GM18868 (cell line): ENCODE measurements around the gene COX6A2.
A peak's percentile ranks its signal among the peaks of the same experiment; 100 is the strongest.

ENCODE experiments used
- ATAC-seq: cut with Tn5 transposase; IDR thresholded peaks from one replicate; pipeline ENCODE4 v1.9.1; 2021; ENCODE audit warnings: mild to moderate bottlenecking, moderate library complexity; ENCODE audit not compliant: unreplicated experiment

COX6A2 gene

DNA sequence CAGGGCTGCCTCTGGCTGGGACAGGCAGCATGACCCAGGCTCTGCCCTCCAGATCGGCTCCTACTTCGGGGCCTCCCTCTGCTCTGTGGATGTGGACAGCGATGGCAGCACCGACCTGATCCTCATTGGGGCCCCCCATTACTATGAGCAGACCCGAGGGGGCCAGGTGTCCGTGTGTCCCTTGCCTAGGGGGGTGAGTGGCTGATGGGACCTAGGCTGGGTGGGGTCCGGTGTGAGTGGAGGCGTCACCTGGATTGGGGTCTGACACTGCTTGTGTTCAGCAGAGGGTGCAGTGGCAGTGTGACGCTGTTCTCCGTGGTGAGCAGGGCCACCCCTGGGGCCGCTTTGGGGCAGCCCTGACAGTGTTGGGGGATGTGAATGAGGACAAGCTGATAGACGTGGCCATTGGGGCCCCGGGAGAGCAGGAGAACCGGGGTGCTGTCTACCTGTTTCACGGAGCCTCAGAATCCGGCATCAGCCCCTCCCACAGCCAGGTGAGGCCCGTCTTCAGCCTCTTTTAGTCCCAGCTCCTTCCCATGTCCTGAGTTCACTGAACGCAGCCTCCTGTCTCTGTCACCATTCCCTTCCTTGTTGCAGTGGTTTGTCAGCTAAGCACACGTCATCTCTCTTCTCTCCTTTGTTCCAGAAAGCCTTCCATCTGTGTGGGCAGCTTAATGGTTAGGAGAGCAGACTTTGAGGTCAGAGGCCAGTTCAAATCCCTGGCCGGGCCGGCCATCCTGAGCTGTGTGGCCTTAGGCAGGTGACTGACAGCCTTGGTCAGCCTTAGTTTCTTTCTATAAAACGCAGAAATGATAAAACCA is 16.9 kb downstream of the COX6A2 start:
- no peak for ATAC-seq

DNA sequence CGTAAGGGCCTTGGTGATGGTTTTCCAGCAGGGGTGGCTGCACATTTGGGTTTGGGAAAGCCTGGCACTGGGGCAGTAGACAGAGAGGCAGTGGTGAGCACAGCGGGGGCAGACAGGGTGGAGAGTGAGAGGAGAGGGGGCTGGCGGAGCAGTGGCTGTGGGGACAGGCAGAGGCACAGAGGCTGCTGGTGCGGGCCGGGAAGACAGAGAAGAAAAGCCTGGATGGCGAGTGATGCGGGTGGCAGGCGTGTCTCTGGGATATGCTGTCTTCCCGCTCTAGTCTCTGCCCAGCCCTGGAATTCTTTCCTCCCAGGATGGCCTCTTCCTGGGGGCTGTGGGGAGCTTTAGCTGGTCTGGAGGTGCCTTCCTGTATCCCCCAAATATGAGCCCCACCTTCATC is 18.1 kb downstream of the COX6A2 start:
- ATAC-seq: no peak

DNA sequence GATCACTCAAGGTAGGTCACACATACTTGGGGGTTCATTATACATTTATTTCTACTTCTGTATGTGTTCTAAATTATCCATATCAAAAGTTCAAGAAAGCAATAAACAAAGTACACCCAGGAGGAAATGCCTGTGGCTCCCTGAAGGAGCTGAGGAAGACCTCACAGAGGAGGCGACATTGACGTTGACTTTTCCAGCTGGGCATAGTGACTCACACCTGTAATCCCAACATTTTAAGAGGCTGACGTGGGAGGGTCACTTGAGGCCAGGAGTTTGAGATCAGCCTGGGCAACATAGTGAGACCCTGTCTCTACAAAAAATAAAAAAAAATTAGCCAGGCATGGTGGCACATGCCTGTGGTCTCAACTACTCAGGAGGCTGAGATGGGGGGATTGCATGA is 18.7 kb downstream of the COX6A2 start:
- ATAC-seq: no peak

DNA sequence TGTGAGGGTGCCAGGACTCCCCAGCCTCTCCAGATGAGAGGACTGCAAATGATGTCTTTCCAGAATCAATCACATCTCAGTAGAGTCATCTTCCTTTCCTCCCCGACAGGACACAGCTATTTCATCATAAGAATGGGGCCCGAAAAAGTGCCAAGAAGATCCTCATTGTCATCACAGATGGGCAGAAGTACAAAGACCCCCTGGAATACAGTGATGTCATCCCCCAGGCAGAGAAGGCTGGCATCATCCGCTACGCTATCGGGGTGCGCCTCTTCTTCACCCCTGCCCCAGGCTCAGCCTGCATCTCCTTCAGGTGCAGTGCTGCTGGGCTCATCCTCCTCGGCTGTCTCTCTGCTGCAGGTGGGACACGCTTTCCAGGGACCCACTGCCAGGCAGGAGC is 20.8 kb downstream of the COX6A2 start:
- ATAC-seq: no peak

DNA sequence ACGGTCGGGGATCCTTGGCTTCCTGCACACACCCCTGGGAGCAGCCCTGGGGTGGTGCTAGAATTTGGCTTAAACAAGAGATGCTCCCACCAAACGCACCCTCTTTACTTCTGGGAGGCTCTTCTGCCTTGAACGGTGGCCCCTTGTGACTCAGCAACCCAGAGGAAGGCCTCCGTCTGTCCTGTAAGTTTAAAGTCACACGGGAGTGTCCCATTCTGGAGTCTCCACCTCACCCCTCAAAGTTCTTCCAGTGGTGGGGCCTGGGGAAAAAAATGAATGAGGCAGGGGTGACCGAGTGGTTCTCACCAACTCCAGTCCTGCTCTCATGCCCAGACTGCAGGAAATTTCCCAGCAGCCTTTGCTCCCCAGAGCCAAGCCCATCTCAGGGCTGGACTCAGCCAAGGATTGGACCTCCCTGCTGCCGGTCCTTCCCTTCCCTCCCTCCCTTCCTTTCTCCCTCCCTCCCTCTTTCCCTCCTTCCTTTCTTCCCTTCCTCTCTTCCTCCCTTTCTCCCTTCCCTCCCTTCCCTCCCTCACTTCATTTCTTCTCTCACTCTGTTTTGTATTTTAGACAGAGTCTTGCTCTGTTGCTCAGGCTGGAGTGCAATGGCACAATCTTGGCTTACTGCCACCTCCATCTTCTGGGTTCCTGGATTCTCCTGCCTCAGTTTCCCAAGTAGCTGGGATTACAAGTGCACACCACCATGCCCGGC is 23.7 kb downstream of the COX6A2 start:
- no peak for ATAC-seq

DNA sequence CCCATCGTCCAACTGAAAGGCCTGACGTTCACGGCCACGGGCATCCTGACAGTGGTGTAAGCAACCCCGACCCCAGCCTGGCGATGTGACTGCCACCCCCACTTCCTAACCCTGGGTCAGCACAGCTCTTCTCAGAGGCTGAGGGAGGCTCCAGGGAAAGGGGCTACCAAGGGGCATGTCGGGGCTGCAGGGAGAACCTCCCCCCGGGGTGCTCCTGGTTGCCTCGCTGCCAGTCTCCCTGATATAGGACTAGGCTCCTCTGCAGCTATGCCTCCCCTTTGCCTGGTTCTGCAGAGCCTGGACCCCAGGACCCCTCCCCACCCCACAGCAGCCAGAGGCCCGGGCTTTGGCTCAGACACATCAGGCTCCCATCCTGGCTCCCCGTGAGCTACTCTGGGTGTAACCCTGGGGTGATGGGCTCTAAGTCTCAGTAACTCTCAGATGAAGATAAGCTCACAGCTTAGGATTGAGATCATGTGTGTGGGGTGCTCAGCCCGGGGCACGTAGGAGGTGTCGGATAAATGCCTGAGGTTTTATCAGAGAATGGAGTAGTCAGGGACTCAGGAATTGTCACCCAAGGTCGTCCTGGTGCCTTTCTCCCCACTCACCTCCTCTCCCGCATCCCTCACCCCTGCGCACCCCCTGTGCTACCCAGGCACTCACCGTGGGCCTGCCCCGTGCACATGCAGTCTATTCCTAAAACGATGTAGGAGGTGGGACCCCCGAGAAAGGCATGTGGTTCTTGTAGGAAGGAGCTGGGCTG is 24.4 kb downstream of the COX6A2 start:
- ATAC-seq: no peak

DNA sequence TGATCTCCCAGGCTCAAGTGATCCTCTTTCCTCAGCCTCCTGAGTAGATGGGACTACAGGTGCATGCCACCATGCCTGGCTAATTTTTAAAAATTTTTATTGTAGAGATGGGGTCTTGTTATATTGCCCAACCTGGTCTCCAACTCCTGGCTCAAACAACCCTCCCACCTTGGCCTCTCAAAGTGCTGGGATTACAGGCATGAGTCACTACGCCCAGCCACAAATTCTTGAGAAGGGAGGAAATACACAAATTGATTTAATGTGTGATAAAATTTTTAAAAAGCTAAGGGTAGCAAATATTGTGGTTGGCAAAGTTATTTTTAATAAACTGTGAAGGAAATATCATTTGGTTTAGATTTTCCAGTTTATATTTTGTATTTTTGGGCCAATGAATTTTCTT is 25.5 kb downstream of the COX6A2 start:
- no peak for ATAC-seq

DNA sequence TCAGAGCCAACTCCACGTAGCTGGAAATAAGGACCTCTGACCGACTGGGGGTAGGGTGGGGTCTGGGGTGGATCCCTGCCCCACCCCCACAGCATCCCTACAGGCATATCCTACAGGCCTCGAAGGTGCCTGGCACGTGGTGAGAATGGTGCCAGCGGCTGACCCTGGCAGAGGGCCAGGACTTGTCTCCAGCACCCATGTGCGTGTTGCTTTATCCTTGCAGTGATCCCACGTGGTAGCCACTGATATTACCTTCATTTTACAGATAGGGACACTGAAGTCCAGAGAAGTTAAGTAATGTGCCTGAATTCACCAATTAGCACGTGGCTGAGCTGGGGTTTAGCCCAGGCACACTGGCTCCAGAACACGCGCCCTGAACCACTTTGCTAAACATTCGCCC is 26.7 kb downstream of the COX6A2 start:
- ATAC-seq: no peak

DNA sequence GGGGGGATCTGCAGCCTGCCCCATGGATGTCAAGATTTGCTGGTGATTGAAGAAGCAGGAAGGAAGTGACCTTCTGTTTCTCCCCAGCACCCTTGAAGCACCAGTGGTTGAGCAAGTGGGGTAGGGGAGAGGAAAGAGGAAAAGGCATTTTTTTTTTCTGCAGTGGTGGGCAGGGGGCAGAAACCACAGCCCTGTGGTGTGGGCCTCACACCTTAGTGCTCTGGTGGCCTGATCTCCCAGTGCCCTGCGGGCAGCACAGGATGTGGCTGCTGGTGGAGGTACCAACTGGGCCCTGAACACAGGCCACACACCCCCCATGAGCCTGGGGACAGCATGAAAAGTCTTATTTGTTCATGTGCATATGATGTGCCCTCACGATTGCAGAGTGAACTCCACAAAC is 28.0 kb downstream of the COX6A2 start:
- no peak for ATAC-seq

DNA sequence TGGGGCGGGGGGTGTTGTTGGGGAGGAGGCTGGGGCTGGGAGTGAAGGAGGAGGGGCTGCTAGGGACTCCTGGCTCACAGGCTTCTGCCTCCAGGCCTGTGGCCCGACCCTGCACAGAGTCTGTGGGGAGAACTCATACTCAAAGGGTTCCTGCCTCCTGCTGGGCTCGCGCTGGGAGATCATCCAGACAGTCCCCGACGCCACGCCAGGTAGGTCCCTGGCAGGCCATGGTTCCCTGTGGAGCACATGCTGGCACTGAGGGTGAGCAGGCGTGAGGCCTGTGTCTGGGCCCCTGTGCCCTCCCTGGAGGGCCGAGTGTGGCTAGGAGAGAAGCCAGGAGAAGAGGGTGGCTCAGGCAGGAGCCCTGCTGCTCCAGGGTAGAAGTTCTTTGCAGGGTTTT is 30.5 kb downstream of the COX6A2 start:
- ATAC-seq: no peak

DNA sequence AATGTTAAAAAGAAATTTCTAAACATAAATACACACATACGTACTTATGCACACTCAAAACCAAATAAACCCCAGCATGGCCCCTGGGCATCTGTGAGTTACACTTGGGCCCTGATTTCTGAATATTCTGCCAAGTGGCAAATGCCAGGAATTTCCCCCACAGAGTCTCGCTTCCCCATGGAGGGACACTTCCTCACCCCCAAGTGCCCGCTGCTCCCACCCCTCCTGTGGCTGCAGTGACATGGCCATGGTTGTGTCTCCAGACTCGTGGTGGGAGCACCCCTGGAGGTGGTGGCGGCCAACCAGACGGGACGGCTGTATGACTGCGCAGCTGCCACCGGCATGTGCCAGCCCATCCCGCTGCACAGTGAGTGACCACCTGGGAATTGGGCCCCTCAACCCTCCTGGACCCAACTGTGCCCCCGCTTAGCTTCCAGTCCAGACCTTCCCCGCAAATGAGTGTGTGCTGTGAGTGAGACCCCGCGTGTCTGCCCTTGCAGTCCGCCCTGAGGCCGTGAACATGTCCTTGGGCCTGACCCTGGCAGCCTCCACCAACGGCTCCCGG is 31.0 kb downstream of the COX6A2 start:
- no peak for ATAC-seq

DNA sequence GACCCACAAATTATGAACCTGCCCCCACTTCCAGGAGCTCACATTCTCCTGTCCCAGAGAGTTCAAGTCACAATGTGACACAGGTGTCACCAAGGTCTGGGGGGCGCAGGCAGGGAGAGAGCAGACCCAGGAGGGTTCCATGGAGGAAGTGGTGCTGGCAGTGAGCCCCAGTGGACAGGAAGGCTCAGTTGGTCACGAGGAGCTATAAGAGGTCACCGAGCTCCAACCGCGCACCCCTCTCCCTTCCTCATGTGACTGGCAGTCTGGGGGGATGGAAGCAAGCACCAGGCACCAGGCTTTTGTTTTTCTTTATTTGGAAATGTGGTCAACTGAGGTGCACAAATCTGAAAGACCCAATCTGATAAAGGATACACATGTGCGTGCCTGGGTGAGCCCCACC is 32.5 kb downstream of the COX6A2 start:
- ATAC-seq: no peak

DNA sequence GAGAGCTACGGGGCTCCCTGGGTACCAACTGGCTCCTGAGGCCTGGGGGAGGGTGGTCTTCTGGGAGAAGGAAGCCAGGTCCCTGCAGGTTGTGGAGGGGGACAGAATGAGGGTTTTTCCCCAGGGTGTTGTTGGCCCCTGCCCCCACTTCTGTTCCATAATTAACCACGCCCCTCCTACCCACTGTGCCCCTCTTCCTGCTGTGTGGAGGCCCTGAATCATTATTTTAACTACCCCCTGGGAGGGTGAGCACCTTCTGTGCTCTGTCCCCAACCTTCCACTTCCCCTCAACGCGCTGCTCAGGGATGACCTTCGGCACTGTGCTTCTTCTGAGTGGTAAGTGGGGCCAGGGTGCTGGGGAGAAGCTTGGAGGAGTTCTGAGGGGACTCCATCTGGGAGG is 35.1 kb downstream of the COX6A2 start, which contains the start of gene ITGAD:
ITGAD (plus strand) TSS at position 280 of the 400 bp plus-strand sequence; CDS start at position 306, 26 bp downstream.
- ATAC-seq: no peak

DNA sequence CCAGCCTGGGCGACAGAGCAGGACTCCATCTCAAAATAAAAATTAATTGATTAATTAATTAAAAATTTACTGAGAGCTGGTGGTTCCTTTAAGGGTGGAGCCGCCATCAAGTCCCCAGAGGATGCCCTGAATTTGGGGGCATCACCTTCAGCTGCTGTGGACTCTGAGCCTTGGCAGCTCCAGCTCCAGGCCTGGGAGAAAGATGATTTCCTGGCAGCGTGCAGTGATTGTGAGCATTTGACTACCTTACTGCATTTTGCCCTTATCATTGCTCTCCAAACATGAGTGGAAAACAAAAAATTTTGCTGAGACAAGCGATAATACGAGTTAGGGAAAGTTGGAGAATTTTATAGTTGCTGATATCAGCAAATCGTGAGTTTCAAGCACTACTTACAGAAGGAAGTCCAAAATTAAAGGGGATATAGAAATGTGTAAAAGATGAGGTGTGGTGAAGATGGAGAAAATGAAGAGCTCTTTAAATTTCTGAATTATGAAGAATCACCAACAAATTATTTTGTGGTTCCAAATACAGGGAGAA is 37.6 kb downstream of the COX6A2 start:
- ATAC-seq: no peak

DNA sequence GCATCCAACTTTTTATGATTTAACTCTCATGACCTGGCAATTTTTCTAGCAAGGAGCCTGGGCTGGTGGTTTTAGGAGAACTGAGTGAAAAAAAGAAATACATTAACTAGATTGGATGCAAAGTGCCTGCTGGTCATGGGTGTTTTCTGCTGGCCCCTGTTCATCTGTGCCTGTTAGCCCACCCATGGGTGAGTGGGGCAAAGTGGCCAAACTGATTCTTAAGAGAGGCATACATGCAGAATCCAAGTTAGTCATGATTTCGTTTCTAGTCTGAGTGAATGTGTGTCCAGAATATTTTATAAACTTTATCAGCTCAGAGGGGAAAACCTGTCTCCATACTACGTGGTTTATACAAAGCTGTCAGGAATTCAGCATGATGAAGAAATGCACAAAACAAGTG is 39.6 kb downstream of the COX6A2 start:
- no peak for ATAC-seq

DNA sequence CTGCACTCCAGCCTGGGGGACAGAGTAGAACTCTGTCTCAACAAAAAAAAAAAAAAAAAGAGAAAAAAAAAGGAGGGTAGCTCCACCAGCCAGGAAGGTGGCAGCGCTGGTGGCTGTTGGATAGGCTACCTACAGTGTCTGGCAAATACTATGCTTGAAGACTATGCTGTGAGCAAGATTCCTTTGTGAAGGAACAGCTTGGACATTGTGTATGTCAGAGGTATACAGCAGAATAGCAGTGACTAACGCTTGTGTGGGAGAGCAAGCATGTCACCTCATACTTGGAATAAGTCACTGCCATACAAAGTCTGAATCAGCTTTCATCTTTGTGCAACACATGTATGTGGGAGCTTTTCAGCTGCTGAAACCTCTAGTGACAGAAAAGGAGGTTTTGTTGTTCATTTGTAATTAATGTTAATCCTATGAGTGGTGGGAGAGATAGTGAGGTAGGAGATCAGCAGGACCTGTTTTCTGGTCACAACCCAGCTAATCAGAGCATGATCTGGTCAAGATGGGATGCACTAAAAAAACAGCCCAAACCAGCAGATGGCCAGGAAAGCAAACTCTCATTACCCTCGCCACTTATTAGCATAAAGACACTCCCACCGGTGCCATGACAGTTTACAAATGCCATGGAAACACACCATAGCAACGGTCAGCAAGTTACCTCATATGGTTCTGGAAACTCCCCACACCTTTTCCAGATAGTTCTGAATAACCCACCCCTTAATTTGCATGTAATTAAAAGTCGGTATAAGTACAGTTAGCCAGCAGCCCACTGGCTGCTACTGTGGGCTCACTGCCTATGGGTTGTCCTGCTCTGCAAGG is 41.8 kb downstream of the COX6A2 start:
- peak; percentile 76 for ATAC-seq

DNA sequence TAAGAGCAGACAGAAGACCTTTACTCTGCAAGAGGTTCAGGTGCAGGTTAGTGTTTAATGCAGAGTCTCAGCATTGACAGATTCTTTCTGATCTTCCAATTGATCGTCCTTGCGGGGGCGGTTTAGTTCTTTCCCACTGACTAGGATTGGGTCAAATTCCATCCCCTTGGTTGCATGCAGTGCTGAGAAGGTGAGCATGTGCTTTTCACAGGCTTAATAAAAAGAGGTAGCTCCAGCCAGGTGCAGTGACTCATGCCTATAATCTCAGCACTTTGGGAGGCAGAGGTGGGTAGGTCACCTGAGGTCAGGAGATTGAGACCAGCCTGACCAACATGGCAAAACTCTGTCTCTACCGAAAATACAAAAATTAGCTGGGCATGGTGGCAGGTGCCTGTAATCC is 42.5 kb downstream of the COX6A2 start:
- ATAC-seq: no peak

DNA sequence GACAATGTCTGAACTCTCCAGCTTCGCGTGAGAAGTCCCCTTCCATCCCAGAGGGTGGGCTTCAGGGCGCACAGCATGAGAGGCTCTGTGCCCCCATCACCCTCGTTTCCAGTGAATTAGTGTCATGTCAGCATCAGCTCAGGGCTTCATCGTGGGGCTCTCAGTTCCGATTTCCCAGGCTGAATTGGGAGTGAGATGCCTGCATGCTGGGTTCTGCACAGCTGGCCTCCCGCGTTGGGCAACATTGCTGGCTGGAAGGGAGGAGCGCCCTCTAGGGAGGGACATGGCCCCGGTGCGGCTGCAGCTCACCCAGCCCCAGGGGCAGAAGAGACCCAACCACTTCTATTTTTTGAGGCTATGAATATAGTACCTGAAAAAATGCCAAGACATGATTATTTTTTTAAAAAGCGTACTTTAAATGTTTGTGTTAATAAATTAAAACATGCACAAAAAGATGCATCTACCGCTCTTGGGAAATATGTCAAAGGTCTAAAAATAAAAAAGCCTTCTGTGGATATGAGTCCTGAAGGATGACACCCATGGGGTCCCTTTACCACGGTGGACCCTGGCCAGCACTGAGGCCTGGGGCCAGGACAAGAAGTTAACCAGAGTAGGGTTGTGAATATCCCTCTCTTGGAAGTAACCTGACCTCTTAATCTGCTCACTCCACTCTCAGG is 45.5 kb downstream of the COX6A2 start:
- peak; percentile 79 for ATAC-seq

DNA sequence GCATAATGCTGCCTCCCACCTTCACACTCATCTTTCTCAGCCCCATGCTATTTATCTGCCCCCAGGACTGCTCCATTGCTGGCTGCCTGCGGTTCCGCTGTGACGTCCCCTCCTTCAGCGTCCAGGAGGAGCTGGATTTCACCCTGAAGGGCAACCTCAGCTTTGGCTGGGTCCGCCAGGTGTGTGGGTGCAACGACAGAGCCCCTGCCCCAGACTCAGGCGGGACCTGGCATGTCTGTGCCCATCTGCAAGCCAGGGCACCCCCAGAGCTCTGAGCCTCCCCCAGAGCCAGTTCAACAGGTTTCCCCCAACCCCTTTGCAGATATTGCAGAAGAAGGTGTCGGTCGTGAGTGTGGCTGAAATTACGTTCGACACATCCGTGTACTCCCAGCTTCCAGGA is 48.0 kb downstream of the COX6A2 start:
- no peak for ATAC-seq
